Esophagus squamous epithelium (tissue), 4 donors: ENCODE data around the gene TBX6.

Experiments
- CTCF ChIP-seq, 6 experiments: fragments of 450-650 bp in 4 of 6; fragments of 200-600 bp in 2 of 6; sonication (generic) in 2 of 6; IDR thresholded peaks; one replicate each; pipeline ENCODE4 v1.5.1; 2016 to 2019; ENCODE audit warnings: antibody characterized with exemption in 6 of 6, mild to moderate bottlenecking in 4 of 6, moderate library complexity in 4 of 6
- POLR2A ChIP-seq, 4 donors: fragments of 450-650 bp; IDR thresholded peaks; one replicate each; pipeline ENCODE4 v1.6.1; 2017; ENCODE audit warnings: antibody characterized with exemption in 4 of 4, mild to moderate bottlenecking in 4 of 4, moderate library complexity in 3 of 4

- TF ChIP-seq CTCF (IDR thresholded peaks at IDR 0.05) (no peak), POLR2A (IDR thresholded peaks at IDR 0.05) (no peak)
These were observed 45.5 kb downstream of the TBX6 start for GRCh38 chr16:30046178-30046577.
